Inflammatory macrophage (primary cell): ENCODE measurements around the gene WDFY4.
"Not testable (repeated sequence)": the region's sequence is repeated elsewhere in the genome, so short reads cannot be mapped to it uniquely, and the experiment has no call there.

Experiments
- DNase-seq, 2 donors: peaks; one replicate each; pipeline ENCODE4 v3.0.0-alpha.2; 2020 to 2022
- total RNA-seq, 18 experiments: gene quantifications; one replicate each; lab custom pipeline; 2026; ENCODE audit warnings: mixed read lengths in 6 of 18, inconsistent platforms in 2 of 18; lab: John Stamatoyannopoulos, UW

WDFY4 gene
- total RNA-seq, result 186 to 554 (median 367) reads per million in 18 experiments

DNA sequence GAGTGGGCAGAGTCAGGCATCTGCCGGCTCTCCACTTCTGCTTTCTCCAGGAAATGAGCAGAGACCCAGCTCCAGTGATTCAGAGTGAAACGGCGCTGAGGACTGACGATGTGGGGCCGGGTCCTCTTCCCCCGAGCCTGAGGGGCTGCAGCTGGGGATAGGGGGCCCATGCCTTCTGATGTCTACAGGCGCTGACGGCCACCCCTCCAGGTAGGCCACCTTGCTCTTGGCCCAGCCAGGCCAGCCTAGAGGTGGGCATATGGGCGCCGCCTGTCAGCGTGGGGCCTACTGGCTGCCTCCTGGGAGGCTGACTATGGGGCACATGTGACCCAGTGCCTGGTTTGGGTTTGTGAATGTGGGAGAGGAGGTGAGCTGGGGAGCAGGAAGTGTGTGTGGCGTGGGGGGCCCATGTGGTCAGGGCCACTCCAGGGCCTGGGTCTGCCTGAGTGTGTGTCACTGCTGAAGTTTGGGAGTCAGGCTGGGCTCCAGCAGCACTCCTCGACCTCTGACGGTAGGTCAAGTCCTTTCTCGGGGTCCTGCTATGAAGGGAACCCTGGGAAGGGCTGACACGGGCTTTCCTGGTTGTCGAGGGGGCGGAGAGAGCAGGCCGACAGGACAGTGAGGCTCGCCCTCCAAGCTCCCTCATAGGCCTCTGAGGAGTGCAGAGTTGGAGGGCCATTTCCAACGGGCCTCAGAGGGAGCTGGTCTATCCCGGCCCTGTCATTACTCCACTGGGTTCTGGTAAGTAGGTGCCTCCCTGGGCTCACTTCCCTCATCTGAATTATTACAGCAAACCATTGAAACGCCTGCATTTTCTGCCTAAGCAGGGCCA is at the start of gene WDFY4:
Gene WDFY4 (plus strand): TSS at position 82 of the 832 bp plus-strand sequence. CDS start 24,860 bp downstream, outside the sequence.
- DNase-seq, result peak; percentile 85 to 93

GRCh38 chr10:48634984-48635557 is 49.6 kb upstream of the WDFY4 start:
- DNase-seq, result no peak

- no peak for DNase-seq
Measured at GRCh38 chr10:48636231-48636630, 48.4 kb upstream of the WDFY4 start.

DNA sequence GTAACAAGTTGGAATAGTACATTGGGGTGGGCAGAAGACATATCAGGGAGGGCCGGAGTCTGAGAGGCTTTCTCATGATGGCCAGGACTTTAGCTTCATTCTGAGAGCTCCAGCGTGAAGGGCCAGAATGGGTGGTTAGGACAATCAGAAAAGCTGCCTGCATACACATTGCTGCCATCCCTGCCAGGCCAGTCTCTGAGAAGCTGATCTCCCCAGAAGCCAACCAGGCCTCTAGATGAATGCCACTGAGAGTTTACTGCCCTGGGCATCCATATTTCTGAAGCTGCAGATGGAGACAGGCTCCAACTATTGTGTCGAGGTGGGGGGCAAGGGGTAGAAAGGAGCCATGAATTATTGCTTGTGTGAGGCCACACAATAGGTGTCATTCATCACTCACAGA is 47.8 kb upstream of the WDFY4 start:
- DNase-seq, result no peak

DNA sequence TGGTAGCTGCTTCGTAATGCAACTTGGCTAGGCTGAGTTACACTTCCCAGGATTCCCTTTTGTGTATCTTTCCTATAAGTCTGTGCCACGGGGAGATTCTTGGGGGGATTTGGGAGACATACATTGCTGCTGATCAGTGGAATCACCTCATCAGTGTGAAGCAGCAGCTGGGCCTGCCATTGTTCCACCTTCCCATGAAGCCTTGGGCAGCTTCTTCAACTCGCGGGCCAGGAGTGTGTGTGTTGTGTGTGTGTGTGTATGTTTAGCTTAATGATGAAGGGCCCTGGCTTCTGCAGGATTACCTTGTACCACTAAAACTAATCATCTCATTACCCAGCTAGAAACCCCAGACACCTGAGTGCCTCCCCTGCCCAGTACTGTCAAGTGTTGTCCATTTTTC is 46.5 kb upstream of the WDFY4 start:
- no peak for DNase-seq

- no peak for DNase-seq
Measured at GRCh38 chr10:48638739-48639527, 45.7 kb upstream of the WDFY4 start.

DNA sequence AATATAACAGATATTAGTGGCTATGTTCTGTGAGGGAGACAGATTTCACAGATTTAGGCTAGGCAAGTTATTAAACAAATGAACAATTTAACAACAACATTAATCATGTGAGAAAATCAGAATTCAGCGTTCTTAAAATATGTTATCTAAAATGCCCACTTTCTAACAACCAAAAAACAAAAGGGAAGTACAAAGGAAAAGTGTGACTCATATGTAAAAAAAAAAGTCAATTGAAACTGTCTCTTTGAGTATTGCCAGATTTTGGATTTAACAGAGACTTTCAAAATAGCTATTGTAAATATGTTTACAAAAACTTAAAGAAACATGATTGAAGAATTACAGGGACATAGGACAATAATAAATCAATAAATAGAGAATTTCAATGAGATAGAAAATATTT is 45.0 kb upstream of the WDFY4 start:
- DNase-seq, result peak in 1 of 2 donors; percentile 75

GRCh38 chr10:48640326-48640725 is 44.3 kb upstream of the WDFY4 start:
- DNase-seq, result peak; percentile 70 to 76

- not testable (repeated sequence) for DNase-seq
Measured at GRCh38 chr10:48641099-48641690, 43.5 kb upstream of the WDFY4 start.

DNA sequence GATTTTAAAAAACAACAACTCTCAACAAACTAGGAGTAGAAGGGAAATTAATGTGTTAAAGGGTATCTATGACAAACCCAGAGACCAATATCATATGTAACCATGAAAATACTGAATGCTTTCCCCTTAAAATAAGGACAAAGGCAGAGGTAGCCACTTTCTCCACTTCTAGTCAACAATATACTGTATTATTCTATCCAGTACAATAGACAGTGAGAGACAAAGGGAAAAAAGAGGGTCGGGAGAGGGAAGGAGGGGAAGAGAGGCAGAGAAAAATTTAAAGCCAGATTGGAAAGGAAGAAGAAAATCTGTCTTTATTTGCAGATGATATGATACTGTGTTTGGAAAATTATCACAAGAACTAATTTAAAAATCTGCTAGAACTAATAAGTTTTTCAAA is 39.1 kb upstream of the WDFY4 start:
- no peak for DNase-seq

DNA sequence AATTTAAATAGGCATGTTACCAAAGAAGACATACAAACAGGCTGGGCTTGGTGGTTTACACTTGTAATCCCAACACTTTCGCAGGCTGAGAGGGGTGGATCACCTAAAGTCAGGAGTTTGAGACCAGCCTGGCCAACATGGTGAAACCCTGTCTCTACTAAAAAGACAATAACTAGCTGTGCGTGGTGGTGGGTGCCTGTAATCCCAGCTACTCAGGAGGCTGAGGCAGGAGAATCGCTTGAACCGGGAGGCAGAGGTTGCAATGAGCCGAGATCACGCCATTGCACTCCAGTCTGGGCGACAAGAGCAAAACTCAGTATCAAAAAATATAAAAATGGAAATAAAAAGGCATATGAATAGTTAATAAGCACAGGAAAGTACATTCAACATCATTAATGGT is 37.6 kb upstream of the WDFY4 start:
- DNase-seq, result not testable (repeated sequence)

DNA sequence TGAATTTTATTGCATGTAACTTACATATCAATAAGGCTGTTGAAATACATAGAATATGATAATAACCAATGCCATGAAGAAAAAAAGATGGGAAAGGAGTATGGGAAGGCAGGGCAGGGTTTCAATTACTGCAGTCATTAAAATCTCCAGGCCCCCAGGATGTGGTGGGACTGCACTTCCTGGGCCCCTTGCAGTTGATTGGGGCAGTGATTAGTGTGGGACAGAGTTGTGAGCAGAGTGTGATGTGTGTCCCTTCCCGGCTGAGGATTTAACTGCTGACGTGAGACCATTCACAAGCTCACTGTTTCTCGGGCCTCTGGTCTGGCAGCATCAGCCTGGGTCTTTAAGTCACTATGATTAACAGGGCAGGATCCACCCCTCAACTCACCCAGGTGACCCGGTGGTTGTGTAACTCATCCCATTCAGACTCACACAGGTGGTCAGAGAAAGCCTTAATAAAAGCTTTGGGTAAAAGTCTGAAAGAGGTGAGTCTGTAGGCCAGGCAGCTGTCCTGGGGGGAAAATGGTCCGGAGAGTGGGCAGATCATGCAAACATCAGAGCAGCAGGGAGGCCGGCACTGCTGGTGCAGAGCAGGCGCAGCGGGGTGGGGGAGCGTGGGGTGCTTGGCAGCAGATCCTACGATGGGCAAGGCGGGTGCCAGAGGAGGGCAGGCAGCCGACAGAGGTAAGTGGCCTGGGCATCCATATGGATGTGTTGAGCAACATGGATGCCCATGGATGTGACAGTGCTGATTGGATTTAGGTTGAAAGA is 36.3 kb upstream of the WDFY4 start:
- no peak for DNase-seq

- peak; percentile 24 to 36 for DNase-seq
Measured at GRCh38 chr10:48649349-48649944, 35.2 kb upstream of the WDFY4 start.

- DNase-seq, result no peak
Measured at GRCh38 chr10:48651293-48651692, 33.4 kb upstream of the WDFY4 start.

- no peak for DNase-seq
Measured at GRCh38 chr10:48651839-48652238, 32.8 kb upstream of the WDFY4 start.

DNA sequence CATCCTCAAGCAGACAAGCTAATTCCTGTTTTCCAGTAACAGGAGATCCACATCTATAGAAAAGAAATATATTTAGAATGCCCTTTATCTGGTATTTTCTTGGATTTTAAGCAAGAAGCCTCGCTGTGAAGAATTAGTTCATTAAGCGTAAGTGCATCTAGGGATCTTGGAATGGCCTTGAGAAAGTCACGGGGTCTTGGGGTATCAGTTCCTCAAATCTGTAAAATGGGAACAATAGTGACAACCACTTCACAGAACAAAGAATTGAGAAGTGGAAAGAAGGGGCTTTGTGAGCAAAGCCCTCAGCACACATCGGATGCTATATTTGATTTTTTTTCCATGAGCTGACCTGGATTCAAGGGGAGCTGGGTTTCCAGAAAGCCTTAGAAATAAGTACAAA is 32.3 kb upstream of the WDFY4 start:
- DNase-seq, result peak; percentile 53 to 66

DNA sequence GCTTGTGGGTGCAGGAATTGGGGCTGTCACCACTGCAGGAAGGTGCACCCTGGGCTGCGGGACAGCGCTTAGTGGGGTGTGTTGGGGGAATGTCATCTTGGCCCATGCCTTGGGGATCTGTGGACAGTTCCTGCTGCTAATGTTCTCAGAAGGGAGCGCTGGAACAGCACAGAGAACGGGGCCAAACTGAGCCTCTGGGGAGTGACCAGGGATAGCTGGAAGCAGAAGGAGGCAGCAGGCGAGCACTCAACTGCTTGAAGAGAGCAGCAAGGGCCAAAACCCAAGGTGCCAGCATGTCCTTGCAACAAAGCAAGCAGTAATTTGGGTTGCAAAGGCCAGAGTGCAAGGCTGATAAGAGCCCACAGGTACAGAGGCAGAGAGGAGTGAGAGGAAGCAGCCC is 31.3 kb upstream of the WDFY4 start:
- DNase-seq, result no peak

- DNase-seq, result no peak
Measured at GRCh38 chr10:48653944-48654698, 30.6 kb upstream of the WDFY4 start.

DNA sequence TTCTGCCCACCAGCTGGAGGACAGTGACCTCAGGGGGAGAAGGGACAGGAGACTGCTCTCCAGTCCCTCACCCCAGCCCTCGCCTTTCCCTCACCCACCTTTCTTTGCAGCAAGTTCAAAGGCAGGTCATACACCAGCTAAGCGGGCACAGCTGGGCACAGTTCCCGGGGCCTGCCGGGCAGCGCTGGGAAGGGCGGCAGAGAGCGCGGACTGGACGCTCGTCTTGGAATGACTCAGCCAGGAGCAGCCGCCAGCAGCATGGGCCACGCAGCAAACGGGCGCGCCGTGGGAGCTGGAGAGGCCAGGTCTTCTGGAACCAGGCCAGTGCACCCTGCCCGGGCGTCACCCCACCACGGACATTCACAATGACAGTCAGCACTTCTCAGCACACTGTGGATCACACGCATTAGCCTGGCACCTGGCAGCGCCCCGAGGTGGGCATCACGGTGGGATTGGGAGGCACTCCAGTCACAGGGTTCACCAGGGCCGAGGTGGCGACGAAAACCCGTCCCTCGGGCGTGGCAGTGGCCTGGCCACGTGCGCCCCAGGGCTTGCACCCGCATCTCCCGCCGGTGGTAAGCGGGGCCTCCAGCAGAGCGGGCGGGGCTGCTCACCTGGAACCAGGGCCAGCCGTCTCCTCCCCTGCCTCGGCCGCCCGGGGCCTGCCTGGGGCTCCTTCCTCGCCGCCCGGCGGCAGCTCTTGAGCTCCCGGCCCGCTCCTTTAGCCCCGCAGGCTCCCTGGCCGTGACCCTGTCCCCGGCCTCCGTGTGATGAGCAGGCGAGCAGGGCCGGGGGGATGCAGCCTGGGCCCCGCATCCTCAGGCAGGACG is 29.0 kb upstream of the WDFY4 start:
- peak in 1 of 2 donors; percentile 23 for DNase-seq
